ENCODE results near the gene ZMYND8. TPM values are rescaled to one million over a fixed set of nuclear protein-coding genes. Genes with fewer than 3 reads are reported as not detected.
"Not testable (repeated sequence)": the region's sequence is repeated elsewhere in the genome, so short reads cannot be mapped to it uniquely, and the experiment has no call there.

ZMYND8 gene
- total RNA-seq, 2 donors from 2014 or later: 42.8 to 48.4 TPM

DNA sequence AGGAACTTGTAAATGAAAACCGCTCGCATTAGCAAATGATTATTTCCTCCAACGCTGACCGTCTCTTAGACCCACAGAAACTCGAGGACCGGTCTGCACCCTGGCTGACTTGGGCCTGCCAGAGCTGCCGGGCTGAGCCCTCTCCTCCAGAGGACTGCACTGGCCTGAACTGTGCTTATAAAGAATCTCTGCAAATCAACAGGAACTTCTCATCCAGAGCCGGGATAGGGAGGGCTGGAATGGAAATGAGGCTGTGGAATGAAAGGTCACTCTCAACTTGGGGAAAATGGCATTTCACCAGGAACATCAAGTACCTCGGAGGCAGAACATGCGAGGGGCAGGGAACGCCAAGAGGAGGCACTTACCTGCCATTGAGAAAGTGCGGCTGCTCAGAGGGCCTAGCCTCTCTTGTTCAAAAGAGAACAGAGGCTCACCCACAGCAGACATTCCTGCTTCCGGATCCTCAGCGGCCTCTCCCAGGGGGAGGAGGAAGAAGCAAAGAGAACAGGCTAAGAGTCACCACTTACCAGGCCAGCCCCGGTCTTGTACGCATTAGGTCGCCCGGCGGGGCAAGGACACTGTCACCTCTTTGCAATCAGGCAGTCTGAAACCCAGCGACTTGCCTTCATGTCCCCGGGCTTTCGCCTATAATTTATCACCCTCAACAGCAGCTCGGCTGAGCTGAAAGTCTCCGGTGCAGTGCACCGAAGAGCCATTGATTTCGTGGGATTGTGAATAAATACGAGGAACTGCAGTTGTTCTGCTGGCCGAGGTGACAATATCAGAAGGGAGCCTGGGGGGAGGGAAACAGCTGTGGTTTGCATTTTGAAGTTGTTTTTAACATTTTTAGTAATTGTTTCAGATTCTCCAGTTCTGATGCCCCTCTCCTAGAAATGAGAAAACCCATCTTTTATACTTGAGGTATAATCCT lies 37.6 kb downstream of the ZMYND8 start:
- ATAC-seq (peak; percentile 68), DNase-seq (peak; percentile 76 to 79)
- intact Hi-C loops (cut with DNase I, micrococcal nuclease): no loop called here

DNA sequence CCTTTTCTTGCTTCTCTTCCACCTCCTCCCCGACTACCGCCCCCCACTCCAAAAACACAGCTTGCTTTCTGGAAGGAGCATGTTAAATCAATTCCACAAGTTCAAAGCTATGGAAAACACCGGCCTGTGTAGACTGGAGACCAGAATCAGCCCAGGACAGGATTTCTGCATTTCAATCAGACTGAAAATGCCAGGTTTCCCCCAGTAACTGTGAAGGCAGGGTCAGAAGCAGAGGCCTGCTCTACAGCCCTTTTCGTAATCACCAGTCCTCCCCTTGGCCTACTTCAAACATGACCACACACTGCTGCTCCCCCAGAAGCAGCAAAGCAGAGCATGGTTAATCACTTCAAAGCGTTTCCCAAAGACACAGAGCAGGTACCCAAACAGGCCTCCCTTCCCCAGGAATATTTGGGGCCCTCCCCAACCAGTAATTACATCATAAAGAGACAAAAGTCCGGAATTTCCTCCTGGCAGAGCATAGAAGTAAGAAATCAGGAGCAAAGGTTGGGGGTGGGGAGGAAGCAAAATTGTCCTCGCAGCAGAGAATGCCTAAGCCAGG lies 38.4 kb downstream of the ZMYND8 start:
- peak; percentile 64 for ATAC-seq
- DNase-seq: peak; percentile 28 to 80
- intact Hi-C loops (cut with DNase I, micrococcal nuclease): no loop called here

DNA sequence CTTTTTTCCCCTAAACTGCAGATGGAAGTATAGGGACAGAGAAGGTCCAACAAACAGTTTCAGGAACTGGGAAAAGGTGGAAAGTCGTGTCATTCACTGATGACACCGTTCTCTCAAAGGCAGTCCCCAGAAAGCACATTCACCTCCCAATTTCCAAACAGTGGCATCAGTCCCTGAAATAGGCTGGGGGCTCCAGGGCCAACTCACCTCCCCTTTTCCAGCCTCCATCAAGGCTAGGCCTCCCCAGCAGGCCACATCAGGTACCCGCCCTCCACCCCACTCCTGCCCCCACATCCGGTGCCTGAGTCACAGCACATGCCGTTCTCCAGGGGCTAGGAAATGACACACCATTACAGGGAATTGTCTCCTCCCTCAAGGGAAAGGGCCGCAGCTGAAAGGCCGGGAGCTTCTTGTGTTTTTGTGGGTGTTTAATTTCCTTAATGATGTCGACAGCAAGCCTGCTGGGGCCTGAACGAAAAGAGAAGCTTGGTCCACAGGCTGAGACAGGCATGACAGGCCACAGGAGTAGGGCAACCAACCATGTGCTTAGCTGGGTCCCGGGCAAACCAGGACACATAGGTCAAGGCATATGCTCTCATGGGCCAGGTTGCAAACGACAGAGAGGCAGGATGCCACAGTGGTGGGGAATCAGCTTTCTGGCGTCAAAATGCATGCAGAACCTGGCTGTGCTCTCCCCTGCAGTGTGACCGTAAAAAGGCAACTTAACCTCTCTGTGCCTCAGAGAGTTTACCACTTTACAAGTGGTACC lies 39.2 kb downstream of the ZMYND8 start:
- intact Hi-C loops (cut with DNase I, micrococcal nuclease): no loop called here
- peak; percentile 45 to 87 for DNase-seq
- peak; percentile 22 for ATAC-seq

DNA sequence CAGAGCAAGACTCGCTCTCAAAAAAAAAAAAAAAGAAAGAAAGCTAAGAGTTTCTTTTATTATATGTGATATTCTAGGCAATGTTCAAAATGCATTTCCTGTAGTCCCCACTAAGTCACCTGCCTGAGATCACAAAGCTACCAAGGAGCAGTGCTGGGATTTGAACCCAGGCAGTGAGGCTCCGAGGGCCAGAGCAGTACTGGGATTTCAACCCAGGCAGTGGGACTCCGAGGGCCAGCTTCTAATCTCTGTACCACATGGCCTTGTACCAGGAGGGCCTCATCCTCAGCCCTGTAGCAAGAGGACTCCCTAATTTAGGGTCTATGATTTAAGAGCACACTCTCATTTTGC lies 39.7 kb downstream of the ZMYND8 start:
- ATAC-seq (no peak), DNase-seq (no peak)
- intact Hi-C loops (cut with DNase I, micrococcal nuclease): no loop called here

DNA sequence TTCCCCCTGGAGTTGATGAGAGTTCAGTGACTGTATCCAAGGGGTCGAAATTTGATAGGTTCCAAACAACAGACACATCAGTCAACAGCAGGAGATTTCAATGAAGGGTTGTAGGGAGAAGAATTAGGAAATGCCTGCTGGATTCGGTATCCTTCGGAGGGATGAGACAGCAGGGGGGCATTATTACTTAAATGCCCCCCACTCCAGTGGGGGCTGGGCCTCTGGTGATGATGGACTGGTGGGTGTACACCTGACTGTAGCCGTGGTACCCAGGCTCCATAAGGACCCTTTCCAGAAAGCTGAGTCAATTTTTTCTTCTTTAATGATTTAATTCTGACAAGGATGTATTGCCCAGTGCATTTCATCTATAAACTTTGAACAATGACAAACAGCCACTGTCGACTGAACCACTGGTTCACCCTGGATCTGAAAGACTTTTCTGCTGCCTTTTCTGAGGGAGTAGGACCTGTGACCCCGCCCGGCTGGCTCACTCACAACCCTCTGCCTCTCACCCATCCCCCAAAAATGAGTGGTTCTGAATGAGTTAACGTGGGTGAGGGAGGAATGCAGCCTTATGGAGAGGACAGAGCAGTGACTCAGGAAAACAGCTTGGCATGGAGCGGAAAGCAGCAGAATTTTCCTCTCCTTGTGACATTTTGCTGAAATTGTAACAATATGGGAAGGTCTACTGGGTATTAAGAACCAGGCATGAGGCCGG lies 41.0 kb downstream of the ZMYND8 start:
- no peak for DNase-seq
- no peak for ATAC-seq
- intact Hi-C loops (cut with DNase I, micrococcal nuclease): no loop called here

DNA sequence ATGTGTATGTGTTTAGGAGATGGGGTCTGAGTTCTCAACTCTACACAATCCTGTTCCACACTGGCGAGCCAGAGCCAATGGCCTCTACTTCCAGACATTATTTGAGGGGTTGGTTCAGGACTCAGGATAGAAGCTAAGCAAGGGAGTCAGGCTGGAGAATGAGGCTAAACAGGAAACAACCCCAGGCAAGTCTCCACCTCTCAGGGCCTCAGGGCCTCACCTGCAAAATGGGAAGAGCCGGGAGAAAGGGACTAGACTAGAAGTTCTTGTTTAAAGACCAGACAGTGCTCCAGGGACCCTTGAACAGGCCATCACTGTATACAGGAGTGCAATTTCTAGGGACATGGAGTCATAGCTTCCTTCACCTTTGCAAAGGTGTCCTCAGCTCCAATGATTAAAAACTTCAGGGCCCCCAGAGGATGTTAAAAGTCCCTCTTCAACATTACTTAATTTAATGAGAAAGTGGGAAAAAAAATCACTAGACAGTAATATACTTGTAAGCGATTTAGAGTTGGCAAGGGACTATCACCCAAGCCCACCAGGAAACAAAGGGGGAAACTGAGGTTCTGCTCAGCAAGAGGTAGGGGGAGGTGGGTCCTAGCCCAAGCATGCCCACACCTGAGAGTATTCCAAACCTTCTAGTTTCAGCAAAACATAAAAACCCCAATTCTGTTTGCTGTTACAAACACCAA lies 41.7 kb downstream of the ZMYND8 start:
- DNase-seq: no peak
- intact Hi-C loops (cut with DNase I, micrococcal nuclease): no loop called here

DNA sequence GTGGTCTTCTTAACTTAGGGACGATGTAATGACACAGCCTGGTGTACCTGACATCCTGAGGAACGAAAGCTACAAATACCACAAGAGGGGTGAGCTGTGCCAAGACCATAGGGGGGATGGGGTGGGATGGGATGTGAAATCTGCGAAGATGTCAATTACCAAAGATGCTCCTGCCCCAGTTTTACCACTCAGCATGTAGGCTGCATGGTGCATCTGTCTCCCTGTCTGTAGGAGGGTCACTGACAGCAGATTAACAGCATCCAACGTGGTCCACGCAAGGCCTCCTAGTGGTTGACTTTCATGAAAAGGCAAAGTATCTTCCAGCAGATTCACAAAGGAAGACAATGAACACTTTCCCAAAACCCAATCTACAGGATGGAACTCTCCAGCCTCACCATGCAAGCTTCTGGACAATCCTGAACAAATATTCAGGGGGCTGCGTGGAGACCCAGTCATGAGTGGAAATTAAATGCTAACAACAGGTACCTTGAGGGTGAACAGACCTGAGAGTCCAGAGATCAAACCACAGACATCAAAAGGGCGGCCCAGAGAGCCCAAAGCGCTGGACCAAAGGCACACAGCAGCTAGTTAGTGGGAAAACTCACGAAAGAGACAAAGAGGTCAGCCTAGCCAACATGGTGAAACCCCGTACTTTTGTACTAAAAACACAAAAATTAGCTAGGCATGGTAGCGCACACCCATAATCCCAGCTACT lies 44.4 kb downstream of the ZMYND8 start:
- intact Hi-C loops (cut with DNase I, micrococcal nuclease): no loop called here
- no peak for DNase-seq
- ATAC-seq: no peak

More for the DNA sequence above, 41.7 kb downstream of the ZMYND8 start:
- no peak for ATAC-seq

DNA sequence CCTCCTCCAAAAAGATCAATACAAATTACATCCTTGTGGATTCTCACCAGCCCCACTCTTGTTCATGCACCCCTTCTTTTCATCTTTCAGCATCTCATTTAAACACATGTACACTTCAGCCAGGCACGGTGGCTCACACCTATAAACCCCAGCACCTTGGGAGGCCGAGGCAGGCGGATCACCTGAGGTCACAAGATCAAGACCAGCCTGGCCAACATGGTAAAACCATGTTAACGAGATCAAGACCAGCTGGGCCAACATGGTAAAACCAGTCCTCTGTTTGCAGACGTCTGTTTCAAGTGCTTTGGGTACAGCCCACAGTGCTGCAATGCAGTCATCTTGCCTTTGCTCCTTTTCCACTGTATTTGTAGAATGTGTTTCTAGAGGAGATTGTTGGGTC lies 45.3 kb downstream of the ZMYND8 start:
- intact Hi-C loops (cut with DNase I, micrococcal nuclease): no loop called here
- no peak for ATAC-seq
- no peak for DNase-seq

DNA sequence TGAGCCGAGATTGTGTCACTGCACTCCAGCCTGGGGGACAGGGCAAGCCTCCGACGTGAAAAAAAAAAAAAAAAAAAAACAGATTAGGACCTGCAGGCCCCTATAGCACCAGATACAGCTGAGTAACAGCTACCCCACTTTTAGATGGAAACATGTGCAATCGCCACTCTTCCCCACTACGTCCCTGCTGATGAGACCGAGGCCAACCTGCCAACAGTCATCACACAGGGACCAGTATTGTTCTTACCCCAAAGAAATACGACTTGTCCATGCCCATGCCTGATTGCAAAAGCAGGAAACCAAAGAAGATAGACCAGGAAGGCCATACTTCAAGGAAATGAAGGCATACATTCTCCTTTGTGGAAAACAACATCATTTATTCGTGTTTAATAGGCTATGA lies 45.8 kb downstream of the ZMYND8 start:
- intact Hi-C loops (cut with DNase I, micrococcal nuclease): no loop called here
- DNase-seq (no peak), ATAC-seq (no peak)

DNA sequence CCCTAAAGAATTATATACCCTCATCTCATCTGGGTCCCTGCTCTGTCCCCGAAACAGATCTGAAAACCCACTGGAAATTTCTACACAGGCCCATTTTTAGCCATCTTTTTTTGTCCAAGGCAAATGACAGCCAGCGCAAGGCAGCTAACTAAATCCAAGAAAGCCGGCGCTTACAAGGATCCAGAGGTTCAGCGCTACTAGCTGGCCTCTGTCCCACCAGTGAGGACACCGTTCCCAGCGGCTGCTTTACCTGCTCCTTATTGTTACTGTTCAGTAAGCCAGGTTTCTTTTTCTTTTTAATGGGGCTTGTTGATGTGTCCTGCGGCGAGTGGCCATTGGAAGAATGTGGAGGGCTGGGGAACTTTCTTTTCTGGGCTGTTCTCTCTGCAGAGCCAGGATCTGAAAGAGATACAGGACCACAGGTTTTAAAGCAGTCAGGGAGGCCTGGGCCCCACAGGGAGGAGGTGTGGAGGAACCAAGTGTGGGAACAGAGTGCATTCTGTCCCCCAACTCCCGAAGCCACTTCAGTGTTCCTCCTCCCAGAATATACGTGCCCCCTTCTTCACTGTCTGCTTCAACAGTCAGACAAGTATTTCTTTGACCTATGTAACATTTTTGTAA lies 46.6 kb downstream of the ZMYND8 start:
- ATAC-seq (no peak), DNase-seq (no peak)
- intact Hi-C loops (cut with DNase I, micrococcal nuclease): no loop called here

DNA sequence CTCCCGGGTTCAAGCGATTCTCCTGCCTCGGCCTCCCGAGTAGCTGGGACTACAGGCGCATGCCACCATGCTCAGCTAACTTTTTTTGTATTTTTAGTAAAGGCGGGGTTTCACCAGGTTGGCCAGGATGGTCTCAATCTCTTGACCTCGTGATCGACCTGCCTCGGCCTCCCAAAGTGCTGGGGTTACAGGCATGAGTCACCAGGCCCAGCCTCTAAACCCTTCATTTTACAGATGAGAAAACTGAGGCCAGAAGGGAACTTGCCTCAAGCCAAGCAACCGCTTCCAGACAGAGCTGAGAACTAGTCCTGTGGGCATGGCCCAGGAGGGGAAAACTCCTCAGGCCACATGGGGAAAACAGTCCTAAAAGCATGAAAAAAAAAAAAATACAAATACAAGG lies 47.1 kb downstream of the ZMYND8 start:
- intact Hi-C loops (cut with DNase I, micrococcal nuclease): no loop called here
- ATAC-seq (no peak), DNase-seq (no peak)

DNA sequence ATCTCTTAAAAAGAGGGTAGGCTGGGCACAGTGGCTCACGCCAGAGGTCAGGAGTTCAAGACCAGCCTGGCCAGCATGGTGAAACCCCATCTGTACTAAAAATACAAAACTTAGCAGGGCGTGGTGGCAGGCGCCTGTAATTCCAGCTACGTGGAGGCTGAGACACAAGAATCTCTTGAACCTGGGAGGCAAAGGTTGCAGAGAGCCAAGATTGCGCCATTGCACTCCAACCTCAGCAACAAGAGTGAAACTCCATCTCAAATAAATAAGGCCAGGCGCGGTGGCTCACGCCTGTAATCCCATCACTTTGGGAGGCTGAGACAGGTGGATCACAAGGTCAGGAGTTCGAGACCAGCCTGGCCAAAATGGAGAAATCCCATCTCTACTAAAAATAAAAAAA lies 48.9 kb downstream of the ZMYND8 start:
- DNase-seq; ATAC-seq; intact Hi-C loops (cut with DNase I, micrococcal nuclease): not testable (repeated sequence)

DNA sequence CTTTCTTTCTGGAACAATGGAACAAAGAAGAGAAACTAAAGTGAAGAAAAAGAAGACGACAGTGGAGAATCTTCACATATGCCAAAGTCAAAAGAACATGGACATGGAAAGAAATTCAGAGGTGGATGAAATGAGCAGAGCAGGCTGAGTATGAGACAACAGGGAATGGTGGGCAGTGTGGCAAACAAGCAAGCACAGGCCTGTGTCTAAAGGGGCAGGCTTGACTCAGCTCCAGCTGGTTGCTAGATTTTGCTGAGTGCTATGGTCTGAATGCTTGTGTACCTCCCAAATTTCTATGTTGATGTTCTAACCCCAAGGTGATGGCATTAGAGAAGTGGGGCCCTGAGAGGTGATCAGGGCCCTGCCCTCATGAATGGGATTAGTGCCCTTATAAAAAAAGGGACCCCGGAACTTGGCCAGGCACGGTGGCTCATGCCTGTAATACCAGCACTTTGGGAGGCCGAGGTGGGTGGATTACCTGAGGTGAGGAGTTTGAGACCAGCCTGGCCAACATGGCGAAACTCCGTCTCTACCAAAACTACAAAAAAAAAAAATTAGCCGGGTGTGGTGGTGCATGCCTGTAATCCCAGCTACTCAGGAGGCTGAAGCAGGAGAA lies 49.6 kb downstream of the ZMYND8 start:
- intact Hi-C loops (cut with DNase I, micrococcal nuclease): no loop called here
- ATAC-seq (no peak), DNase-seq (no peak)

DNA sequence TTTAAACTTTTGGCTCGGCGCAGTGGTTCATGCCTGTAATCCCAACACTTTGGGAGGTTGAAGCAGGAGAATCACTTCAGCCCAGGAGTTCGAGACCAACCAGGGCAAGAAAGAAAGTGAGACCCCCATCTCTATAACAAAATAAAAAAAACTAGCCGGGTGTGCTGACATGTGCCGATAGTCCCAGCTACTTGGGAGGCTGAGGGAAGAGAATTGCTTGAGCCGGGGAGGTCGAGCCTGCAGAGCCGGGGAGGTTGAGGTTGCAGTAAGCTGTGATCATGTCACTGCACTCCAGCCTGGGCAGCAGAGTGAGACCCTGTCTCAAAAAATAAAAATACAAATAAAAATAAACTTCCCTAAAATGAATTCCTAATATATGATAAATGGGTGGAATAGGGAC lies 50.4 kb downstream of the ZMYND8 start:
- no peak for ATAC-seq
- intact Hi-C loops (cut with DNase I, micrococcal nuclease): no loop called here
- no peak for DNase-seq

DNA sequence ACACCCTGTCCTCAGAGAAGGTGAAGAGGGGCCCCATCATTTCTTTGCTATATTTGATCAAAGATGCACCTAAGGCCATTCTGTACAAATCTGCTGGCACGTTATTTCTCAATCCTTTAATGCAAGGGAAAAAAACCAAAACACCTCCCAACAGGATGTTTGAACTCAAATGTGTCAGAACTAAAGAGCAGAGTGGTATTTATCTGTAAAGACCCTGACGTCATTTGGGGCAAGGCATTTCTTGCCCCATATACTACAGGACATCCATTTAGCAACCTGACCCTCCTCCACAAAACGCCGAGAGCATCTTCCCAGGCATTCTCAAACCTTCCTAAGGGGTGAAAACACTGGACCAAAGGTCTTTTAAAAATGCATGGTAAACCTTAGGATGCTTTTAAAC lies 50.8 kb downstream of the ZMYND8 start:
- intact Hi-C loops (cut with DNase I, micrococcal nuclease): no loop called here
- DNase-seq: no peak

DNA sequence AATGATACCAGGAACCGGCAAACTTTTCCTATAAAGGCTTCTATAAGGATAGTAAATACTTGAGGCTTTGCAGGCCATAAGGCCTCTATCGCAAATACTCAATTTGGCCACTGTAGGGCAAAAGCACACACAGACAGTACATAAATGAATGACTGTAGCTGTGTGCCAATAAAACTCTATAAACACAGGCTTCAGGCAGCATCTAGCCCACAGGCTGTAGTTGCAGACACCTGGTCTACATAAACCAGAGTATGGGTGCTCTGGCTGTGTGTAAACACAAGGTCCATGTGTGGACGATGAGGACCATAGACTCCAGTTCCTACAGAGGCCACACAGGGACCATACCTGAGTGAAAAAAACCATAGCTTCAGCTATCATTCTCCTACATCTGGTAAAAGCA lies 52.2 kb downstream of the ZMYND8 start:
- intact Hi-C loops (cut with DNase I, micrococcal nuclease): no loop called here
- peak; percentile 95 for ATAC-seq
- DNase-seq: peak in 1 of 2 donors; percentile 66

More for the DNA sequence above, 50.8 kb downstream of the ZMYND8 start:
- ATAC-seq: no peak

DNA sequence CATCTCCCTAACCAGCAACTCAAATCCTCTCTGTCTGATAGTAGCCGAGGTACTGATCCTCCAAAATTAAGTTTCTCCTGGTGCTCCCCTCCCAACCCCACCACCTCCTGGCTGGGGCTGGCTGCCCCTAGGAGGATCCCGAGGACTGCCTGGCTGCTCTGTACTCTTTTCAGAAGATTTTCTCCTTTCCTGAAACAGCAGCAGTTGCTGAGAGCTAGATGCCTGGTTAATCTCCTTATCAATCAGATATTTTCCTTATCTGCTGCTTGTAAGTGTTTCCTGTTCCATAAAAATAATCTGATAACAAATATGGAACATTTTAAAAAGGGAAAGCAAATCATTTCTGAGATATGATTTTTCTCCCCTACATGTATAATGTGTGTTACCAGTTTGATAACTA lies 52.8 kb downstream of the ZMYND8 start:
- ATAC-seq (no peak), DNase-seq (no peak)
- intact Hi-C loops (cut with DNase I, micrococcal nuclease): no loop called here
